Stomach (tissue), 19 donors: ENCODE measurements around the gene GBP1. TPM values are rescaled to one million over a fixed set of nuclear protein-coding genes. Genes with fewer than 3 reads are reported as not detected.

Experiments
- DNase-seq, 2 donors: peaks; one replicate each; pipeline versions ENCODE4 v3.0.0 to v3.0.0-alpha.2; 2013 to 2019
- H3K27ac ChIP-seq, 5 donors: fragments of 200-600 bp in 4 of 5; sonication (generic) in 4 of 5; one replicate each; pipeline ENCODE4 v1.5.1; 2013 to 2019; ENCODE audit warnings: mild to moderate bottlenecking in 1 of 5, moderate library complexity in 1 of 5
- H3K27me3 ChIP-seq, 3 donors: fragments of 200-600 bp; sonication (generic); one replicate each; pipeline ENCODE4 v1.5.1; 2017 to 2019; ENCODE audit warnings: mixed run types in 1 of 3
- H3K36me3 ChIP-seq, 4 donors: fragments of 200-600 bp; sonication (generic); 1 replicate in 3 of 4; 2 replicates in 1 of 4; pipeline ENCODE4 v1.5.1; 2016 to 2019
- H3K4me1 ChIP-seq, 4 donors: fragments of 200-600 bp; sonication (generic); one replicate each; pipeline ENCODE4 v1.5.1; 2016 to 2019
- H3K4me3 ChIP-seq, 4 donors: fragments of 200-600 bp; sonication (generic) in 3 of 4; one replicate each; pipeline ENCODE4 v1.5.1; 2016 to 2019; ENCODE audit warnings: mild to moderate bottlenecking in 1 of 4
- H3K9me3 ChIP-seq, 4 donors: fragments of 200-600 bp; sonication (generic); one replicate each; pipeline ENCODE4 v1.5.1; 2016 to 2019
- CTCF ChIP-seq, 7 experiments: fragments of 450-650 bp in 4 of 7; fragments of 200-600 bp in 3 of 7; sonication (generic) in 3 of 7; IDR thresholded peaks; one replicate each; pipeline ENCODE4 v1.5.1; 2016 to 2019; ENCODE audit warnings: antibody characterized with exemption in 7 of 7, control low read depth in 2 of 7, mild to moderate bottlenecking in 1 of 7
- EP300 ChIP-seq: sonication (generic); formaldehyde crosslinking; IDR thresholded peaks from one replicate; pipeline ENCODE4 v1.6.1; 2017; ENCODE audit warnings: antibody characterized with exemption
- POLR2A ChIP-seq, 4 donors: fragments of 450-650 bp; IDR thresholded peaks; one replicate each; pipeline ENCODE4 v1.6.1; 2016; ENCODE audit warnings: antibody characterized with exemption in 4 of 4, control low read depth in 2 of 4, mild to moderate bottlenecking in 1 of 4, moderate library complexity in 1 of 4
- POLR2AphosphoS5 ChIP-seq, 3 donors: sonication (generic); formaldehyde crosslinking; IDR thresholded peaks; one replicate each; pipeline ENCODE4 v1.6.1; 2016; ENCODE audit warnings: antibody characterized with exemption in 3 of 3
- WGBS, 5 donors: extraction: QIAGEN DNeasy Blood & Tissue Kit in 3 of 5; methylation state at CpG; one replicate each; pipeline versions ENCODE4 v1.1.5 to v1.1.7; 2013 to 2018; 5-methylcytosine and 5-hydroxymethylcytosine counted together
- intact Hi-C: fragments of 100-400 bp; cut with DNase I; formaldehyde crosslinking; loops from one replicate; pipeline ENCODE4 v1.15.1; 2023; ENCODE audit warnings: low total_unique reads
- long read RNA-seq, 10 donors: transcript quantifications; one replicate each; lab custom pipeline, GENCODE V29; 2026
- polyA plus RNA-seq, 3 donors: library from polyadenylated mRNA; stranded (reverse); fragments of 200-250 nt; gene quantifications; one replicate each; pipeline ENCODE4 v1.2.3, GENCODE V29; 2013
- total RNA-seq, 5 donors: library from RNA; depleted of rRNA; stranded (reverse); fragments of >200 nt; gene quantifications; one replicate each; pipeline versions ENCODE4 v1.1.0 to v1.2.3, GENCODE V29; 2014 to 2016
- donor health status: healthy with polysubstance abuse.
- donor health status: Bipolar disorder and iron deficiency.
- donor health status: healthy.

The GBP1 gene
- total RNA-seq = 10 to 100 TPM in 4 of 5 donors, 1 to 10 TPM in 1; 7.6 to 43.5 (median 25.1) TPM
- polyA plus RNA-seq = 10 to 100 TPM in 2 of 3 donors, 1 to 10 TPM in 1; 5.9 to 27.5 (median 15.4) TPM
- long read RNA-seq, donor 1, partial matches to known transcripts = 0 of 3 reads
- long read RNA-seq, donor 1, other reads (novel, unspliced or antisense) = 0 of 3 reads
- long read RNA-seq, donor 2, partial matches to known transcripts = 0 of 5 reads
- long read RNA-seq, donor 2, other reads (novel, unspliced or antisense) = 0 of 5 reads
- long read RNA-seq, donor 3, partial matches to known transcripts = 0 of 1 reads
- long read RNA-seq, donor 3, other reads (novel, unspliced or antisense) = 0 of 1 reads
- long read RNA-seq, donor 4 = 0 reads
- long read RNA-seq, donor 5, partial matches to known transcripts = 0 of 1 reads
- long read RNA-seq, donor 5, other reads (novel, unspliced or antisense) = 0 of 1 reads
- long read RNA-seq, donor 6 = 0 reads
- long read RNA-seq, donor 7, partial matches to known transcripts = 0 of 2 reads
- long read RNA-seq, donor 7, other reads (novel, unspliced or antisense) = 0 of 2 reads
- long read RNA-seq, donor 8, partial matches to known transcripts = 0 of 1 reads
- long read RNA-seq, donor 8, other reads (novel, unspliced or antisense) = 0 of 1 reads
- long read RNA-seq, donor 9 = 0 reads
- long read RNA-seq, donor 10, partial matches to known transcripts = 0 of 3 reads
- long read RNA-seq, donor 10, other reads (novel, unspliced or antisense) = 0 of 3 reads

- 20 to 28% (median 24%) methylated on average over 4 of the region's 4 CpGs for WGBS, 5 donors
- Histone ChIP-seq H3K27ac (peak within 1 kb of the TSS; percentile 76 to 94 (median 87)), H3K4me3 (peak within 1 kb of the TSS; percentile 45 to 60 (median 50)), H3K9me3 (no peaks in the 10 kb centered on the region), H3K27me3 (no peaks in the 10 kb centered on the region), H3K36me3 (peaks cover 0 to 11% (median 0%) of the 10 kb centered on the region in 4 donors), H3K4me1 (peaks cover 0 to 43% (median 14%) of the 10 kb centered on the region in 4 donors)
- intact Hi-C loops = no loop called here
- TF ChIP-seq EP300 (no peak), POLR2A (IDR thresholded peaks at IDR 0.05) (no peak), POLR2AphosphoS5 (IDR thresholded peaks at IDR 0.05) (peak; percentile 5 to 63 (median 62))
- DNase-seq = peak in 1 of 2 donors; percentile 85
Observed at GRCh38 chr1:89065079-89065868, at the start of gene GBP1. TSS of gene GBP1 (minus strand) at chr1:89065208. CDS start at chr1:89063234, 1,974 bp downstream.

- Histone ChIP-seq H3K4me1 (no peaks in the 10 kb centered on the region), H3K27ac (no peak overlapping the region), H3K4me3 (no peak overlapping the region), H3K27me3 (no peaks in the 10 kb centered on the region), H3K36me3 (peaks cover 62 to 100% (median 100%) of the 10 kb centered on the region in 4 donors), H3K9me3 (no peaks in the 10 kb centered on the region)
- no peak for DNase-seq
- 73 to 95% (median 84%) methylated on average over 2 of the region's 2 CpGs for WGBS, 5 donors
- intact Hi-C loops = loop anchor here (10.0 kb wide), 1 partner anchor 240 kb away; no protein-coding TSS in a partner anchor
- TF ChIP-seq POLR2AphosphoS5 (IDR thresholded peaks at IDR 0.05) (no peak), CTCF (IDR thresholded peaks at IDR 0.05) (no peak), EP300 (no peak), POLR2A (IDR thresholded peaks at IDR 0.05) (no peak)
Observed at GRCh38 chr1:89114662-89115061, 49.7 kb upstream of the GBP1 start.

- H3K36me3 ChIP-seq = peaks cover 63 to 100% (median 100%) of the 10 kb centered on the region in 4 donors
- no peaks in the 10 kb centered on the region for H3K27me3 ChIP-seq
- H3K4me3 ChIP-seq = no peak overlapping the region
- H3K9me3 ChIP-seq = no peaks in the 10 kb centered on the region
- no peak for TF ChIP-seq POLR2A (IDR thresholded peaks at IDR 0.05)
- intact Hi-C loops = loop anchor here (10.0 kb wide), 1 partner anchor 242 kb away; no protein-coding TSS in a partner anchor
- WGBS, 5 donors = 63 to 79% (median 76%) methylated on average over 5 of the region's 5 CpGs
- no peak for DNase-seq
- H3K27ac ChIP-seq = peak overlapping the region in 1 of 5 donors; percentile 7
- no peaks in the 10 kb centered on the region for H3K4me1 ChIP-seq
Observed at GRCh38 chr1:89112871-89113613, 48.0 kb upstream of the GBP1 start.

GRCh38 chr1:89104687-89105086 is 39.7 kb upstream of the GBP1 start:
- intact Hi-C loops = no loop called here
- no peaks in the 10 kb centered on the region for H3K27me3 ChIP-seq
- H3K9me3 ChIP-seq = peaks cover 0 to 3% (median 0%) of the 10 kb centered on the region in 4 donors
- no peaks in the 10 kb centered on the region for H3K4me1 ChIP-seq
- WGBS, 5 donors = 93 to 97% (median 94%) methylated on average over 17 of the region's 17 CpGs
- TF ChIP-seq POLR2A (IDR thresholded peaks at IDR 0.05) (no peak), CTCF (IDR thresholded peaks at IDR 0.05) (no peak), POLR2AphosphoS5 (IDR thresholded peaks at IDR 0.05) (no peak), EP300 (no peak)
- no peak overlapping the region for H3K27ac ChIP-seq
- DNase-seq = no peak
- peaks cover 32 to 60% (median 60%) of the 10 kb centered on the region in 4 donors for H3K36me3 ChIP-seq
- H3K4me3 ChIP-seq = no peak overlapping the region
